Endothelial cell of umbilical vein (primary cell): ENCODE measurements around the gene GALR3. TPM values are rescaled to one million over a fixed set of nuclear protein-coding genes. Genes with fewer than 3 reads are reported as not detected.

ENCODE experiments used
- BruUV-seq: library from RNA; stranded (reverse); fragments of 400-500 nt; replicated peaks from 2 replicates; lab custom pipeline; 2021; lab: Mats Ljungman, UMichigan
- CTCF ChIA-PET: fragments of 300-600, 350-600 bp; sonication (Branson Sonifier 250); formaldehyde crosslinking; loops from one replicate; lab custom pipeline; 2021; ENCODE audit warnings: antibody characterized with exemption, inconsistent platforms; lab: Charles Lee
- POLR2A ChIA-PET: fragments of 300-600, 350-600 bp; sonication (Branson Sonifier 250); formaldehyde crosslinking; loops from one replicate; lab custom pipeline; 2021; ENCODE audit warnings: antibody characterized with exemption, inconsistent platforms; lab: Charles Lee
- DNase-seq: peaks from one replicate; pipeline ENCODE4 v3.0.0-alpha.2; 2011; ENCODE audit warnings: low read depth, low spot score
- FAIRE-seq: peaks from 2 replicates; lab custom pipeline; 2011; peaks lifted over from hg19 to GRCh38; lab: Jason Lieb, UNC
- H2AFZ ChIP-seq: 2 replicates; pipeline ENCODE4 v1.6.0; 2012; ENCODE audit warnings: low read depth, low read length, control low read depth, inconsistent platforms
- H3K27ac ChIP-seq: 2 replicates; pipeline ENCODE4 v1.5.1; 2011; ENCODE audit warnings: low read depth, mild to moderate bottlenecking, control low read depth, low read length, moderate library complexity; ENCODE audit not compliant: insufficient read depth
- H3K27me3 ChIP-seq, 2 experiments: 2 replicates each; pipeline versions ENCODE4 v1.6.0 to v1.6.1; 2011; ENCODE audit warnings: low read length in 2 of 2, mixed read lengths in 1 of 2; ENCODE audit not compliant: control insufficient read depth in 2 of 2, insufficient read depth in 2 of 2
- H3K36me3 ChIP-seq, 2 experiments: 2 replicates in 1 of 2; 3 replicates in 1 of 2; pipeline ENCODE4 v1.5.1; 2011; ENCODE audit warnings: low read length in 2 of 2, mild to moderate bottlenecking in 1 of 2, moderate library complexity in 1 of 2; ENCODE audit not compliant: control insufficient read depth in 2 of 2, insufficient read depth in 2 of 2; ENCODE audit errors: extremely low read depth in 1 of 2
- H3K4me1 ChIP-seq: 3 replicates; pipeline ENCODE4 v1.5.1; 2011; ENCODE audit warnings: mild to moderate bottlenecking, low read length; ENCODE audit not compliant: control insufficient read depth, insufficient read depth; ENCODE audit errors: extremely low read depth
- H3K4me2 ChIP-seq: 2 replicates; pipeline ENCODE4 v1.6.1; 2011; ENCODE audit warnings: low read length, control low read depth, mixed read lengths; ENCODE audit not compliant: insufficient read depth
- H3K4me3 ChIP-seq, 3 experiments: fragments of 200-600 bp in 1 of 3; sonication (generic), shearing (Covaris generic) in 1 of 3; replicated peaks in 1 of 3; 2 replicates each; pipeline ENCODE4 v1.5.1; 2011 to 2016; ENCODE audit warnings: control low read depth in 3 of 3, low read length in 3 of 3, mild to moderate bottlenecking in 2 of 3, inconsistent platforms in 1 of 3, low read depth in 1 of 3, moderate library complexity in 1 of 3; ENCODE audit not compliant: insufficient read depth in 1 of 3
- H3K79me2 ChIP-seq: 2 replicates; pipeline ENCODE4 v1.6.0; 2012; ENCODE audit warnings: low read length, inconsistent platforms; ENCODE audit not compliant: control insufficient read depth, insufficient read depth
- H3K9ac ChIP-seq: replicated peaks from 2 replicates; pipeline ENCODE3; 2011; ENCODE audit warnings: low read length, control low read depth; ENCODE audit not compliant: insufficient read depth; ENCODE audit errors: extremely low read depth
- H3K9me1 ChIP-seq: replicated peaks from 3 replicates; pipeline ENCODE4 v1.6.0; 2011; ENCODE audit warnings: mild to moderate bottlenecking, low read length; ENCODE audit not compliant: control insufficient read depth, insufficient read depth; ENCODE audit errors: extremely low read depth
- H3K9me3 ChIP-seq: replicated peaks from 2 replicates; pipeline ENCODE4 v1.5.1; 2012; ENCODE audit warnings: low read length, inconsistent platforms; ENCODE audit not compliant: control insufficient read depth, insufficient read depth
- H4K20me1 ChIP-seq: replicated peaks from 2 replicates; pipeline ENCODE3; 2011; ENCODE audit warnings: mild to moderate bottlenecking, low read length; ENCODE audit not compliant: control insufficient read depth, insufficient read depth; ENCODE audit errors: extremely low read depth
- EZH2 ChIP-seq: IDR thresholded peaks from 2 replicates; pipeline ENCODE4 v1.6.1; 2012; ENCODE audit warnings: borderline replicate concordance, low read depth, mild to moderate bottlenecking, moderate library complexity, low read length, inconsistent platforms; ENCODE audit not compliant: severe bottlenecking
- FOS ChIP-seq: IDR thresholded peaks from 2 replicates; pipeline ENCODE4 v1.6.1; 2011; ENCODE audit warnings: mild to moderate bottlenecking, low read length, moderate library complexity, borderline replicate concordance; ENCODE audit not compliant: insufficient read depth
- GATA2 ChIP-seq: IDR thresholded peaks from 2 replicates; pipeline ENCODE4 v1.7.0; 2011; ENCODE audit warnings: low read depth, mild to moderate bottlenecking, moderate library complexity, mixed read lengths, low read length; ENCODE audit not compliant: insufficient read length, insufficient read depth
- JUN ChIP-seq: IDR thresholded peaks from 2 replicates; pipeline ENCODE4 v1.6.1; 2011; ENCODE audit warnings: borderline replicate concordance, low read depth; ENCODE audit not compliant: insufficient read length, insufficient read depth
- MAX ChIP-seq: IDR thresholded peaks from 2 replicates; pipeline ENCODE4 v1.6.1; 2011; ENCODE audit not compliant: insufficient read depth, insufficient read length
- MYC ChIP-seq: IDR thresholded peaks from one replicate; pipeline ENCODE4 v1.6.1; 2011; ENCODE audit warnings: mild to moderate bottlenecking, low read depth, low read length
- POLR2A ChIP-seq: IDR thresholded peaks from 2 replicates; pipeline ENCODE4 v1.6.1; 2012; ENCODE audit warnings: low read depth, mild to moderate bottlenecking, control low read depth, low read length
- POLR2AphosphoS5 ChIP-seq: IDR thresholded peaks from 2 replicates; pipeline ENCODE4 v1.6.1; 2012; ENCODE audit warnings: low read depth, mild to moderate bottlenecking, control low read depth, low read length, moderate library complexity; ENCODE audit not compliant: insufficient read depth
- dilution Hi-C: fragments of 300-500 bp; cut with MboI; formaldehyde crosslinking; loops from one replicate; pipeline ENCODE4 v1.15.0; 2019; ENCODE audit warnings: low sequenced_read_pairs; ENCODE audit not compliant: extremely low pct_ligation_motif_present
- intact Hi-C: fragments of 100-400 bp; cut with micrococcal nuclease; formaldehyde crosslinking; loops from one replicate; pipeline ENCODE4 v1.10.0; 2022
- polyA plus RNA-seq, 4 experiments: library from polyadenylated mRNA; depleted of rRNA in 3 of 4; stranded (reverse) in 3 of 4; unstranded in 1 of 4; fragments of >200 nt; gene quantifications; 2 replicates each; pipeline versions ENCODE4 v1.2.1 to v1.2.3, GENCODE V29; 2011 to 2012; ENCODE audit warnings: missing spikeins in 1 of 4
- total RNA-seq: library from RNA; stranded (reverse); gene quantifications from 2 replicates; pipeline ENCODE4 v1.2.3, GENCODE V29; 2021
- TF ChIP-seq, protein P1 (sequence below), 2 donors: IDR thresholded peaks; 1 replicate in 1 of 2; 2 replicates in 1 of 2; pipeline ENCODE4 v1.5.1; 2011; ENCODE audit warnings: low read length in 2 of 2, mild to moderate bottlenecking in 2 of 2, moderate library complexity in 2 of 2, control low read depth in 1 of 2, inconsistent platforms in 1 of 2, low read depth in 1 of 2; ENCODE audit not compliant: insufficient read depth in 1 of 2; ENCODE audit errors: extremely low read depth in 1 of 2

Gene GALR3
- total and polyA plus RNA-seq, 2 donors (not counting 3 experiments of a cell fraction or from before 2014, with no cell fraction given): not detected

DNA sequence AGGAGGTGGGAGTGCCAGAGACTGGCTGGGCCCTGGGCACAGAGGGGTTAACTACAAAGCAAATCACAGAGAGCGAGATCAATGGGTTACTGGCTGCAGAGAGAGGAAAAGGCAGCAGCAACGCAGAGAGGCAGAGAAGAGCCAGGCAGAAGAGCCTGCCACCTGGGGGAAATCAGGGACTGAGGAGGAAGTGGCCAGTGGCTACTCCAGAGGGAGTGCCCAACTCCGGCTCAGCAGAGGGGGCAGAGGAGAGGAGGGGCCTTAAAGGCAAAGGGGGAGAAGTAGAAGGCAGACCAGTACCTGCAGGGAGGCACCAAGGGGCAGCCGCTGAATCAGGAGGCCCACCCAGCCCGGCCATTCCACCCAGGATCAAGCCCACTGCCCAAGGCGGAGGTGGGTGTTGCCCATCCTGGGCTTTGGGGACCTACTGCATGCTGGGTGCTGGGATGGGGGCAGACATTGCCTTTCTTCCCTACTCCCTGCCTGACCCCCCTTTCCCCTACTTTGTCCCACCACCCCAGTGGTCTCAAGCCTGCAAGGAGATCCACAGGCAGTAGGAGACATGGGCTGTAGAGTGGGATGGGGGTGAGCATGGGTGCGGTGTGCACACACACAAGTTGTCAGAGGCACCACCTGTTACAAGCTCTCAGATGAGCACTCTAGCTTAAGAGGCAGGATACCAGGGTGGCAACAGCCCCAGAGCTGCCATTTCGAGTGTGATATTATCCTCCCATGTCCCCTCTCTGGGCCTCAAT is 926 bp upstream of the GALR3 start:
- no peak for TF ChIP-seq FOS
- no TSS peak for BruUV-seq
- no peak for FAIRE-seq

DNA sequence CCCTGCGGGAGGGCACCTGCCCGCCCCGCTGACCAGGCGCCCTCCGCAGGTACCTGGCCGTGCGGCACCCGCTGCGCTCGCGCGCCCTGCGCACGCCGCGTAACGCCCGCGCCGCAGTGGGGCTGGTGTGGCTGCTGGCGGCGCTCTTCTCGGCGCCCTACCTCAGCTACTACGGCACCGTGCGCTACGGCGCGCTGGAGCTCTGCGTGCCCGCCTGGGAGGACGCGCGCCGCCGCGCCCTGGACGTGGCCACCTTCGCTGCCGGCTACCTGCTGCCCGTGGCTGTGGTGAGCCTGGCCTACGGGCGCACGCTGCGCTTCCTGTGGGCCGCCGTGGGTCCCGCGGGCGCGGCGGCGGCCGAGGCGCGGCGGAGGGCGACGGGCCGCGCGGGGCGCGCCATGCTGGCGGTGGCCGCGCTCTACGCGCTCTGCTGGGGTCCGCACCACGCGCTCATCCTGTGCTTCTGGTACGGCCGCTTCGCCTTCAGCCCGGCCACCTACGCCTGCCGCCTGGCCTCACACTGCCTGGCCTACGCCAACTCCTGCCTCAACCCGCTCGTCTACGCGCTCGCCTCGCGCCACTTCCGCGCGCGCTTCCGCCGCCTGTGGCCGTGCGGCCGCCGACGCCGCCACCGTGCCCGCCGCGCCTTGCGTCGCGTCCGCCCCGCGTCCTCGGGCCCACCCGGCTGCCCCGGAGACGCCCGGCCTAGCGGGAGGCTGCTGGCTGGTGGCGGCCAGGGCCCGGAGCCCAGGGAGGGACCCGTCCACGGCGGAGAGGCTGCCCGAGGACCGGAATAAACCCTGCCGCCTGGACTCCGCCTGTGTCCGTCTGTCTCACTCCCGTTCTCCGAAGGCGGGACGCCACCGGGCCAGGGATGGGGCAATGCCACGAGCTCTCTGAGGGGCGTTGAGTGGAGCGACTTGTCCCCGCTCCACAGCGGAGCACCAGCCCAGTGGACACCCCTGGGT is 1.8 kb downstream of the GALR3 start:
- Histone ChIP-seq H4K20me1 (no peaks in the 10 kb centered on the region), H3K4me2 (peak overlapping the region; percentile 78), H3K9me3 (no peaks in the 10 kb centered on the region), H3K4me1 (no peaks in the 10 kb centered on the region), H3K27me3 (peaks cover 0 to 2% of the 10 kb centered on the region in 2 experiments), H3K9me1 (no peaks in the 10 kb centered on the region), H3K4me3 (peak overlapping the region in 2 of 3 experiments; percentile 27 to 44), H3K27ac (no peak overlapping the region), H2AFZ (peak overlapping the region; percentile 90), H3K9ac (no peak overlapping the region), H3K79me2 (no peaks in the 10 kb centered on the region), H3K36me3 (no peaks in the 10 kb centered on the region)
- dilution Hi-C loops (no loop called here), intact Hi-C loops (no loop called here)
- TF ChIP-seq POLR2AphosphoS5: peak; percentile 31
- peak; percentile 20 for TF ChIP-seq POLR2A
- TF ChIP-seq JUN: no peak
- TF ChIP-seq FOS: no peak
- no peak for TF ChIP-seq EZH2
- TF ChIP-seq MYC: no peak
- TF ChIP-seq, protein P1, sequence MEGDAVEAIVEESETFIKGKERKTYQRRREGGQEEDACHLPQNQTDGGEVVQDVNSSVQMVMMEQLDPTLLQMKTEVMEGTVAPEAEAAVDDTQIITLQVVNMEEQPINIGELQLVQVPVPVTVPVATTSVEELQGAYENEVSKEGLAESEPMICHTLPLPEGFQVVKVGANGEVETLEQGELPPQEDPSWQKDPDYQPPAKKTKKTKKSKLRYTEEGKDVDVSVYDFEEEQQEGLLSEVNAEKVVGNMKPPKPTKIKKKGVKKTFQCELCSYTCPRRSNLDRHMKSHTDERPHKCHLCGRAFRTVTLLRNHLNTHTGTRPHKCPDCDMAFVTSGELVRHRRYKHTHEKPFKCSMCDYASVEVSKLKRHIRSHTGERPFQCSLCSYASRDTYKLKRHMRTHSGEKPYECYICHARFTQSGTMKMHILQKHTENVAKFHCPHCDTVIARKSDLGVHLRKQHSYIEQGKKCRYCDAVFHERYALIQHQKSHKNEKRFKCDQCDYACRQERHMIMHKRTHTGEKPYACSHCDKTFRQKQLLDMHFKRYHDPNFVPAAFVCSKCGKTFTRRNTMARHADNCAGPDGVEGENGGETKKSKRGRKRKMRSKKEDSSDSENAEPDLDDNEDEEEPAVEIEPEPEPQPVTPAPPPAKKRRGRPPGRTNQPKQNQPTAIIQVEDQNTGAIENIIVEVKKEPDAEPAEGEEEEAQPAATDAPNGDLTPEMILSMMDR (IDR thresholded peaks at IDR 0.05; ENCODE audit: extremely low read depth in 1 of 2, insufficient read depth in 1 of 2, low read depth in 1 of 2, low read length in 2 of 2): peak in 1 of 2 donors; percentile 16
- no peak for TF ChIP-seq MAX
- TF ChIP-seq GATA2: no peak
- CTCF ChIA-PET: interaction anchor here (0.6 to 3.1 kb wide), 6 partner anchors 7 to 140 kb away, joined by 3 to 24 read pairs (median 4); partner anchors contain the start of gene GCAT
- no TSS peak for BruUV-seq
- FAIRE-seq (no peak), DNase-seq (no peak)
- POLR2A ChIA-PET: no interaction called here

More for the DNA sequence above, 926 bp upstream of the GALR3 start:
- H3K4me1 ChIP-seq: peaks cover 9% of the 10 kb centered on the region
- H3K9me1 ChIP-seq: no peaks in the 10 kb centered on the region
- dilution Hi-C loops (no loop called here), intact Hi-C loops (no loop called here)
- H3K27me3 ChIP-seq: peaks cover 2 to 3% of the 10 kb centered on the region in 2 experiments
- no peak for DNase-seq
- no peaks in the 10 kb centered on the region for H3K79me2 ChIP-seq
- POLR2A ChIA-PET: no interaction called here
- H3K36me3 ChIP-seq: no peaks in the 10 kb centered on the region
- H3K9ac ChIP-seq: no peak overlapping the region
- no peak overlapping the region for H3K4me3 ChIP-seq
- no peaks in the 10 kb centered on the region for H3K9me3 ChIP-seq
- no peaks in the 10 kb centered on the region for H4K20me1 ChIP-seq
- no peak overlapping the region for H3K27ac ChIP-seq
- no peak overlapping the region for H3K4me2 ChIP-seq
- H2AFZ ChIP-seq: no peak overlapping the region
- CTCF ChIA-PET: interaction anchor here (1.4 kb wide), 1 partner anchor 41 kb away, joined by 6 read pairs; no protein-coding TSS in a partner anchor
